HepG2 (cell line): ENCODE results near the gene PPA1. TPM values are rescaled to one million over a fixed set of nuclear protein-coding genes. Genes with fewer than 3 reads are reported as not detected.

Experiments used
- ATAC-seq: fragments of 200-7000 bp; cut with Tn5 transposase; 3 replicates; pipeline ENCODE4 v1.9.1; 2020; ENCODE audit warnings: mild to moderate bottlenecking, moderate library complexity
- BruUV-seq: library from RNA; stranded (reverse); fragments of 400-500 nt; replicated peaks from 2 replicates; lab custom pipeline; 2021; lab: Mats Ljungman, UMichigan
- CTCF ChIA-PET: fragments of 300-600 bp; formaldehyde crosslinking; extraction: SDS; loops from one replicate; lab custom pipeline; 2021; ENCODE audit warnings: low total read pairs, inconsistent platforms, low intra/inter-chr PET ratio; lab: Yijun Ruan, JAX
- POLR2A ChIA-PET: fragments of 350-600 bp; sonication (Branson Sonifier 250); formaldehyde crosslinking; loops from one replicate; lab custom pipeline; 2020; ENCODE audit warnings: antibody characterized with exemption, inconsistent platforms; lab: Yijun Ruan, JAX
- DNase-seq: peaks from one replicate; pipeline ENCODE4 v3.0.0-alpha.2; 2015; ENCODE audit warnings: low spot score
- FAIRE-seq: peaks from 3 replicates; lab custom pipeline; 2011; peaks lifted over from hg19 to GRCh38; lab: Jason Lieb, UNC
- H2AFZ ChIP-seq: one replicate; pipeline ENCODE4 v1.6.1; 2011; ENCODE audit warnings: low read length, inconsistent platforms
- H3K27ac ChIP-seq: fragments of 300-600 bp; 3 replicates; pipeline ENCODE4 v1.8.0; 2011; ENCODE audit warnings: mixed run types, mild to moderate bottlenecking, mixed read lengths, low read length, inconsistent platforms; ENCODE audit not compliant: insufficient read depth; ENCODE audit errors: extremely low read length
- H3K27me3 ChIP-seq, 2 experiments: fragments of 200-600 bp in 1 of 2; 2 replicates in 1 of 2; 3 replicates in 1 of 2; pipeline versions ENCODE4 v1.6.0 to v1.8.0; 2011; ENCODE audit warnings: low read length in 2 of 2, mild to moderate bottlenecking in 2 of 2, moderate library complexity in 2 of 2, inconsistent platforms in 1 of 2; ENCODE audit not compliant: insufficient read depth in 2 of 2, control insufficient read depth in 1 of 2
- H3K36me3 ChIP-seq, 2 experiments: fragments of 200-600 bp in 1 of 2; replicated peaks in 1 of 2; 2 replicates in 1 of 2; 3 replicates in 1 of 2; pipeline versions ENCODE4 v1.5.1 to v1.8.0; 2011; ENCODE audit warnings: low read length in 2 of 2, inconsistent platforms in 1 of 2; ENCODE audit not compliant: insufficient read depth in 2 of 2, control insufficient read depth in 1 of 2
- H3K4me1 ChIP-seq: 2 replicates; pipeline ENCODE4 v1.5.1; 2012; ENCODE audit warnings: low read length, inconsistent platforms; ENCODE audit not compliant: insufficient read depth
- H3K4me2 ChIP-seq: 2 replicates; pipeline ENCODE4 v1.6.0; 2011; ENCODE audit warnings: low read depth, low read length, inconsistent platforms
- H3K4me3 ChIP-seq, 3 experiments: fragments of 200-600 bp in 1 of 3; sonication (generic), shearing (Covaris generic) in 1 of 3; replicated peaks in 1 of 3; 2 replicates each; pipeline ENCODE4 v1.5.1; 2011 to 2016; ENCODE audit warnings: low read length in 3 of 3, inconsistent platforms in 2 of 3, low read depth in 2 of 3, mild to moderate bottlenecking in 2 of 3, control low read depth in 1 of 3, mixed read lengths in 1 of 3; ENCODE audit not compliant: insufficient read depth in 1 of 3
- H3K79me2 ChIP-seq: one replicate; pipeline ENCODE4 v1.6.1; 2011; ENCODE audit warnings: low read length, inconsistent platforms; ENCODE audit not compliant: insufficient read depth
- H3K9ac ChIP-seq: 2 replicates; pipeline ENCODE4 v1.6.0; 2011; ENCODE audit warnings: mild to moderate bottlenecking, low read depth, low read length, inconsistent platforms; ENCODE audit not compliant: insufficient read depth
- H3K9me3 ChIP-seq: 2 replicates; pipeline ENCODE4 v1.5.1; 2012; ENCODE audit warnings: mild to moderate bottlenecking, low read length
- H4K20me1 ChIP-seq: 2 replicates; pipeline ENCODE4 v1.6.0; 2011; ENCODE audit warnings: inconsistent platforms, mild to moderate bottlenecking, low read length, moderate library complexity; ENCODE audit not compliant: insufficient read depth
- EHMT2 ChIP-seq: fragments of 200-600 bp; sonication (generic); IDR thresholded peaks from 2 replicates; pipeline ENCODE4 v1.7.0; 2017; ENCODE audit warnings: antibody characterized with exemption, low read depth, low read length, borderline replicate concordance
- SRF ChIP-seq: IDR thresholded peaks from 2 replicates; pipeline ENCODE4 v1.6.1; 2011; ENCODE audit warnings: mild to moderate bottlenecking, low read depth, low read length, moderate library complexity
- ZBTB21 ChIP-seq: sonication (generic); formaldehyde crosslinking; IDR thresholded peaks from 2 replicates; pipeline ENCODE4 v1.4.0; 2020; ENCODE audit warnings: missing genetic modification reagents
- ZNF30 ChIP-seq: sonication (generic); formaldehyde crosslinking; IDR thresholded peaks from 2 replicates; pipeline ENCODE4 v1.5.0; 2020; ENCODE audit warnings: mild to moderate bottlenecking, missing genetic modification reagents
- WGBS: methylation state at CpG from one replicate; pipeline ENCODE4 v1.1.6; 2017; ENCODE audit warnings: low lambda C conversion rate; 5-methylcytosine and 5-hydroxymethylcytosine counted together
- in situ Hi-C: cut with HindIII; loops from 2 replicates; pipeline ENCODE4 v1.10.0; 2017; ENCODE audit warnings: low pct_unique_long_range_greater_than_20kb; ENCODE audit not compliant: extremely low pct_ligation_motif_present
- intact Hi-C: fragments of 100-400 bp; cut with micrococcal nuclease; formaldehyde crosslinking; loops from one replicate; pipeline ENCODE4 v1.10.0; 2022; ENCODE audit not compliant: unreplicated experiment
- polyA plus RNA-seq, 8 experiments: library from polyadenylated mRNA; depleted of rRNA in 3 of 8; stranded (reverse) in 7 of 8; unstranded in 1 of 8; fragments of >200 nt; fragmentation: Illumina TruSeq in 4 of 8; extraction: Trizol in 4 of 8; gene quantifications; 2 replicates each; pipeline versions ENCODE4 v1.2.1 to v1.2.3, GENCODE V29; 2011 to 2016; ENCODE audit warnings: low read depth in 4 of 8, missing spikeins in 1 of 8, mixed read lengths in 1 of 8; ENCODE audit not compliant: insufficient read depth in 1 of 8
- total RNA-seq, 5 experiments: library from RNA; depleted of rRNA; stranded (reverse); fragments of >200 nt; fragmentation: Illumina TruSeq; extraction: Trizol; gene quantifications; 2 replicates each; pipeline ENCODE4 v1.2.3, GENCODE V29; 2016; ENCODE audit warnings: low read depth in 1 of 5
- TF ChIP-seq, protein P1 (sequence below): IDR thresholded peaks from 2 replicates; pipeline ENCODE4 v1.6.1; 2016; ENCODE audit warnings: low read depth
- TF ChIP-seq, protein P2 (sequence below): sonication (generic); formaldehyde crosslinking; IDR thresholded peaks from 2 replicates; pipeline ENCODE4 v1.5.1; 2020; ENCODE audit warnings: mild to moderate bottlenecking, missing genetic modification reagents, borderline replicate concordance

PPA1 gene
- total and polyA plus RNA-seq, 2 of the 13 experiments (the other 11 are each of a cell fraction or from before 2014, with no cell fraction given), result 136 to 250 TPM

- intact Hi-C loops, result no loop called here
- no peak for ATAC-seq
- TF ChIP-seq, protein P1, sequence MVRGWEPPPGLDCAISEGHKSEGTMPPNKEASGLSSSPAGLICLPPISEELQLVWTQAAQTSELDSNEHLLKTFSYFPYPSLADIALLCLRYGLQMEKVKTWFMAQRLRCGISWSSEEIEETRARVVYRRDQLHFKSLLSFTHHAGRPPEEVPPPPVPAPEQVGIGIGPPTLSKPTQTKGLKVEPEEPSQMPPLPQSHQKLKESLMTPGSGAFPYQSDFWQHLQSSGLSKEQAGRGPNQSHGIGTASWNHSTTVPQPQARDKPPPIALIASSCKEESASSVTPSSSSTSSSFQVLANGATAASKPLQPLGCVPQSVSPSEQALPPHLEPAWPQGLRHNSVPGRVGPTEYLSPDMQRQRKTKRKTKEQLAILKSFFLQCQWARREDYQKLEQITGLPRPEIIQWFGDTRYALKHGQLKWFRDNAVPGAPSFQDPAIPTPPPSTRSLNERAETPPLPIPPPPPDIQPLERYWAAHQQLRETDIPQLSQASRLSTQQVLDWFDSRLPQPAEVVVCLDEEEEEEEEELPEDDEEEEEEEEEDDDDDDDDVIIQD, result no peak
- TF ChIP-seq, all 625 proteins: peak for 0
- POLR2A ChIA-PET, result interaction anchor here (1.3 to 1.7 kb wide), 2 partner anchors 58 to 136 kb away, joined by 3 to 5 read pairs; partner anchors contain the start of gene SAR1A
- peaks cover 2 to 31% of the 10 kb centered on the region in 2 experiments for H3K36me3 ChIP-seq
- no peak overlapping the region for H3K27ac ChIP-seq
- peaks cover 12% of the 10 kb centered on the region; the same call in 1 of the 2 replicates for H4K20me1 ChIP-seq
- DNase-seq, result no peak
- no peaks in the 10 kb centered on the region; a peak in 1 of 5 replicates for H3K27me3 ChIP-seq
- H3K4me1 ChIP-seq, result peaks cover 65% of the 10 kb centered on the region
- no peak for FAIRE-seq
- CTCF ChIA-PET, result no interaction called here
- 77% methylated on average over 1 of the region's 1 CpG for WGBS
- in situ Hi-C loops, result no loop called here
- H3K79me2 ChIP-seq, result peaks cover 84% of the 10 kb centered on the region
- 0 out of 2 replicates have a peak overlapping the region, but pooled peaks have one; percentile 8 for H3K4me2 ChIP-seq
- no peaks in the 10 kb centered on the region for H3K9me3 ChIP-seq
- no peak overlapping the region for H3K9ac ChIP-seq
- H3K4me3 ChIP-seq, result no peak overlapping the region
- H2AFZ ChIP-seq, result no peak overlapping the region
- no TSS peak for BruUV-seq
These were observed 4.7 kb downstream of the PPA1 start for GRCh38 chr10:70228491-70228890.

DNA sequence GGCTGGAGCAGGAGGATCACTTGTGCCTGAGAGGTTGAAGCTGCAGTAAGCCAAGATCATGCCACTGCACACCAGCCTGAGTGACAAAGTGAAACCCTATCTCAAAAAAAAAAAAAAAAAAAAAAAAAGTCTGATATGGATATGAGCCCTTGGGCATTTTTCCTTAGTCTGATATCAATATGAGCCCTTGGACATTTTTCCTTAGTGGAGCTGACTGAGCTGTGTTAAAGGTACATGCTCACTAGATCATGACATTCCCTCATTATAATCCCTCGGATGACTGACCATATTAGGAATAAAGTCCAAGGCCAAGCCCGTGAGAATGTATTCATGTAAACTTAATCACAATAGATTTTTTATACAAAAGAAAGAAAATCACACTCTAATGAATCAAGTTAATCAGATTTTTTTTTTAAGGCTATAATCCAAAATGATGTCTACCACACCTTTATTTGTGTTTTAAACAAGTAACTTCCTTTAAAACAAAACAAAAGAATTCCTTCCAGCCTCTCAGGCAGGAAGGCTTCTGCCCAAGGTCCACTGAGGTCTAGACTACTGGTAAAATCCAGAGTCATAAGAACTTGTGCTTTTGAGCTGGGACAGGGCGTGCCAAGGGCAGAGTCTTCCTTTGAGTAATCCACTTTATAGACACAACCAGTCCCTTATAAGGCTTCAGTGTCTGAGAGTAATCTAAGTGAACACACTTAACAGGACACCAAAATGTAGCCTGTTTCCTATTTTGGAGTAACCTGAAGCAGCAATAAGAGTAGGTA lies 5.5 kb downstream of the PPA1 start:
- peaks cover 82% of the 10 kb centered on the region for H3K79me2 ChIP-seq
- CTCF ChIA-PET, result no interaction called here
- peaks cover 12% of the 10 kb centered on the region; the same call in 1 of the 2 replicates for H4K20me1 ChIP-seq
- H3K9ac ChIP-seq, result no peak overlapping the region
- H3K27ac ChIP-seq, result no peak overlapping the region
- WGBS, result 52% methylated on average over 3 of the region's 3 CpGs
- no peak for FAIRE-seq
- peak; percentile 68 for TF ChIP-seq SRF
- TF ChIP-seq, protein P2, sequence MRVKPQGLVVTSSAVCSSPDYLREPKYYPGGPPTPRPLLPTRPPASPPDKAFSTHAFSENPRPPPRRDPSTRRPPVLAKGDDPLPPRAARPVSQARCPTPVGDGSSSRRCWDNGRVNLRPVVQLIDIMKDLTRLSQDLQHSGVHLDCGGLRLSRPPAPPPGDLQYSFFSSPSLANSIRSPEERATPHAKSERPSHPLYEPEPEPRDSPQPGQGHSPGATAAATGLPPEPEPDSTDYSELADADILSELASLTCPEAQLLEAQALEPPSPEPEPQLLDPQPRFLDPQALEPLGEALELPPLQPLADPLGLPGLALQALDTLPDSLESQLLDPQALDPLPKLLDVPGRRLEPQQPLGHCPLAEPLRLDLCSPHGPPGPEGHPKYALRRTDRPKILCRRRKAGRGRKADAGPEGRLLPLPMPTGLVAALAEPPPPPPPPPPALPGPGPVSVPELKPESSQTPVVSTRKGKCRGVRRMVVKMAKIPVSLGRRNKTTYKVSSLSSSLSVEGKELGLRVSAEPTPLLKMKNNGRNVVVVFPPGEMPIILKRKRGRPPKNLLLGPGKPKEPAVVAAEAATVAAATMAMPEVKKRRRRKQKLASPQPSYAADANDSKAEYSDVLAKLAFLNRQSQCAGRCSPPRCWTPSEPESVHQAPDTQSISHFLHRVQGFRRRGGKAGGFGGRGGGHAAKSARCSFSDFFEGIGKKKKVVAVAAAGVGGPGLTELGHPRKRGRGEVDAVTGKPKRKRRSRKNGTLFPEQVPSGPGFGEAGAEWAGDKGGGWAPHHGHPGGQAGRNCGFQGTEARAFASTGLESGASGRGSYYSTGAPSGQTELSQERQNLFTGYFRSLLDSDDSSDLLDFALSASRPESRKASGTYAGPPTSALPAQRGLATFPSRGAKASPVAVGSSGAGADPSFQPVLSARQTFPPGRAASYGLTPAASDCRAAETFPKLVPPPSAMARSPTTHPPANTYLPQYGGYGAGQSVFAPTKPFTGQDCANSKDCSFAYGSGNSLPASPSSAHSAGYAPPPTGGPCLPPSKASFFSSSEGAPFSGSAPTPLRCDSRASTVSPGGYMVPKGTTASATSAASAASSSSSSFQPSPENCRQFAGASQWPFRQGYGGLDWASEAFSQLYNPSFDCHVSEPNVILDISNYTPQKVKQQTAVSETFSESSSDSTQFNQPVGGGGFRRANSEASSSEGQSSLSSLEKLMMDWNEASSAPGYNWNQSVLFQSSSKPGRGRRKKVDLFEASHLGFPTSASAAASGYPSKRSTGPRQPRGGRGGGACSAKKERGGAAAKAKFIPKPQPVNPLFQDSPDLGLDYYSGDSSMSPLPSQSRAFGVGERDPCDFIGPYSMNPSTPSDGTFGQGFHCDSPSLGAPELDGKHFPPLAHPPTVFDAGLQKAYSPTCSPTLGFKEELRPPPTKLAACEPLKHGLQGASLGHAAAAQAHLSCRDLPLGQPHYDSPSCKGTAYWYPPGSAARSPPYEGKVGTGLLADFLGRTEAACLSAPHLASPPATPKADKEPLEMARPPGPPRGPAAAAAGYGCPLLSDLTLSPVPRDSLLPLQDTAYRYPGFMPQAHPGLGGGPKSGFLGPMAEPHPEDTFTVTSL, result 0 out of 2 replicates have a peak, but pooled peaks have one; percentile 20
- no peak for TF ChIP-seq ZNF30 (CRISPR knock-in tag)
- TF ChIP-seq ZBTB21, result no peak
- no peak for TF ChIP-seq EHMT2
- H3K4me1 ChIP-seq, result peaks cover 67% of the 10 kb centered on the region
- ATAC-seq, result no peak; the same call in 1 of the 3 replicates
- in situ Hi-C loops, result no loop called here
- no peak overlapping the region for H2AFZ ChIP-seq
- H3K27me3 ChIP-seq, result no peaks in the 10 kb centered on the region; a peak in 1 of 5 replicates
- H3K9me3 ChIP-seq, result no peaks in the 10 kb centered on the region
- POLR2A ChIA-PET, result interaction anchor here (1.3 to 1.7 kb wide), 3 partner anchors 57 to 137 kb away, joined by 3 to 5 read pairs (median 4); partner anchors contain the start of gene SAR1A
- H3K4me2 ChIP-seq, result no peak overlapping the region
- H3K4me3 ChIP-seq, result no peak overlapping the region
- peak; percentile 20 for DNase-seq
- intact Hi-C loops, result no loop called here
- BruUV-seq, result no TSS peak
- peaks cover 2 to 36% of the 10 kb centered on the region in 2 experiments for H3K36me3 ChIP-seq
